HepG2 (cell line): Measurements from ENCODE around the gene RAD9A.

ENCODE experiments used
- EZH2 ChIP-seq: conservative IDR thresholded peaks from 2 replicates; pipeline ENCODE4 v1.6.1; 2012; ENCODE audit warnings: mild to moderate bottlenecking, low read depth, low read length, moderate library complexity
- KAT2B ChIP-seq: fragments of 150-350 bp; IDR thresholded peaks from 2 replicates; pipeline ENCODE4 v1.6.1; 2014; ENCODE audit warnings: low read depth, low read length, borderline replicate concordance
- TGIF2 ChIP-seq: IDR thresholded peaks from 2 replicates; pipeline ENCODE4 v1.6.1; 2016; ENCODE audit warnings: control low read depth, missing compliant biosample characterization
- TP53 ChIP-seq: sonication (generic); formaldehyde crosslinking; conservative IDR thresholded peaks from 2 replicates; pipeline ENCODE4 v1.4.0; 2020; ENCODE audit warnings: missing genetic modification reagents
- TF ChIP-seq, protein P1 (sequence below): sonication (generic); formaldehyde crosslinking; IDR thresholded peaks from 2 replicates; pipeline ENCODE4 v1.4.0; 2020; ENCODE audit warnings: missing genetic modification reagents
- TF ChIP-seq, protein P2 (sequence below): sonication (generic); formaldehyde crosslinking; IDR thresholded peaks from 2 replicates; pipeline ENCODE4 v1.5.0; 2020; ENCODE audit warnings: mild to moderate bottlenecking, missing genetic modification reagents, moderate library complexity

DNA sequence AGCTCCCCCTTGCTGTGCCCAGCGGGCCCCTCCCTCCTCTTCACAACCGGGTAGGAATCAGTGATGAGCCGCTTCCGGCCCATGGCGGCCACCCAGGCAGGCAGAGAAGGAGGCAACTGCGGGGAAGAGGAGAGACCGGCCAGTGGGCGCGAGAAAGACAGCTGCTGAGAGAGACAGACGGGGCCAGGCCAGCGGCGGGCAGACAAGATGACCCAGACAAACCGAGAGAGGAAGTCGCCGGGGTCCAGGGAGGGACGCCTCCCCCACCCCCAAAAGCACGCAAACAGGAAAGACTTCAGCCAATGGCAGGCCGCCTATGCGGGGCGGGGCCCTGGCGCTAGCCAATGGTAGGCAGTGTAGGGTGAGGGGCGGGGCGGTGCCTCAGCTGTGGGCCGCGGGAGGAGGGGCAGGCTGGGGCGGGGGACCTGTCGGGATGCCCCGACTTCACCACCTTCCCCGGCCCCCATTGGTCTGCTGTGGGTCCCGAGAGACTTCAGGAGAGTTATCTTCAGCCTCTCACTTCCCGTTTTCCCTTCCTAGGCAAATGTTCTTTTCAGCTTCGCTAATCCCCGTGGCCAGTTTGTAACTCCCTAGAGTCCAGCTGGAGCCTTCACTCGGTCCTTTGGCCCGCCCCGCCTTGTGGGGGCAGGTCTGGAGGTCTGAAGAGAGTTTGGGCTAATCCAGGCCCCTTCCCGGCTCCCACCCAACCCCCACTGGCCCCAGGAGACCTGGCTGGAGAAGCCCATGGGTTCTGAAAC, 38.3 kb upstream of the RAD9A start, which contains the start of gene POLD4:
- no peak for TF ChIP-seq KAT2B
- TF ChIP-seq, protein P1, sequence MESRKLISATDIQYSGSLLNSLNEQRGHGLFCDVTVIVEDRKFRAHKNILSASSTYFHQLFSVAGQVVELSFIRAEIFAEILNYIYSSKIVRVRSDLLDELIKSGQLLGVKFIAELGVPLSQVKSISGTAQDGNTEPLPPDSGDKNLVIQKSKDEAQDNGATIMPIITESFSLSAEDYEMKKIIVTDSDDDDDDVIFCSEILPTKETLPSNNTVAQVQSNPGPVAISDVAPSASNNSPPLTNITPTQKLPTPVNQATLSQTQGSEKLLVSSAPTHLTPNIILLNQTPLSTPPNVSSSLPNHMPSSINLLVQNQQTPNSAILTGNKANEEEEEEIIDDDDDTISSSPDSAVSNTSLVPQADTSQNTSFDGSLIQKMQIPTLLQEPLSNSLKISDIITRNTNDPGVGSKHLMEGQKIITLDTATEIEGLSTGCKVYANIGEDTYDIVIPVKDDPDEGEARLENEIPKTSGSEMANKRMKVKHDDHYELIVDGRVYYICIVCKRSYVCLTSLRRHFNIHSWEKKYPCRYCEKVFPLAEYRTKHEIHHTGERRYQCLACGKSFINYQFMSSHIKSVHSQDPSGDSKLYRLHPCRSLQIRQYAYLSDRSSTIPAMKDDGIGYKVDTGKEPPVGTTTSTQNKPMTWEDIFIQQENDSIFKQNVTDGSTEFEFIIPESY (CRISPR knock-in tag) = no peak
- no peak for TF ChIP-seq TP53 (CRISPR knock-in tag)
- TF ChIP-seq EZH2 = no peak
- TF ChIP-seq, protein P2, sequence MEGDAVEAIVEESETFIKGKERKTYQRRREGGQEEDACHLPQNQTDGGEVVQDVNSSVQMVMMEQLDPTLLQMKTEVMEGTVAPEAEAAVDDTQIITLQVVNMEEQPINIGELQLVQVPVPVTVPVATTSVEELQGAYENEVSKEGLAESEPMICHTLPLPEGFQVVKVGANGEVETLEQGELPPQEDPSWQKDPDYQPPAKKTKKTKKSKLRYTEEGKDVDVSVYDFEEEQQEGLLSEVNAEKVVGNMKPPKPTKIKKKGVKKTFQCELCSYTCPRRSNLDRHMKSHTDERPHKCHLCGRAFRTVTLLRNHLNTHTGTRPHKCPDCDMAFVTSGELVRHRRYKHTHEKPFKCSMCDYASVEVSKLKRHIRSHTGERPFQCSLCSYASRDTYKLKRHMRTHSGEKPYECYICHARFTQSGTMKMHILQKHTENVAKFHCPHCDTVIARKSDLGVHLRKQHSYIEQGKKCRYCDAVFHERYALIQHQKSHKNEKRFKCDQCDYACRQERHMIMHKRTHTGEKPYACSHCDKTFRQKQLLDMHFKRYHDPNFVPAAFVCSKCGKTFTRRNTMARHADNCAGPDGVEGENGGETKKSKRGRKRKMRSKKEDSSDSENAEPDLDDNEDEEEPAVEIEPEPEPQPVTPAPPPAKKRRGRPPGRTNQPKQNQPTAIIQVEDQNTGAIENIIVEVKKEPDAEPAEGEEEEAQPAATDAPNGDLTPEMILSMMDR (CRISPR knock-in tag) = no peak; the same call in 1 of the 2 replicates
- TF ChIP-seq TGIF2 = no peak
